GM12878 (cell line): ENCODE results near the gene IFNAR2. TPM values are rescaled to one million over a fixed set of nuclear protein-coding genes. Genes with fewer than 3 reads are reported as not detected.

Experiments
- BCL11A ChIP-seq: IDR thresholded peaks from 2 replicates; pipeline ENCODE4 v1.6.1; 2011; ENCODE audit warnings: low read depth, low read length
- BRCA1 ChIP-seq: IDR thresholded peaks from 2 replicates; pipeline ENCODE4 v1.6.1; 2011; ENCODE audit warnings: low read depth, low read length, improper control_type of control experiment
- CBX5 ChIP-seq: sonication (generic); IDR thresholded peaks from 2 replicates; pipeline ENCODE4 v1.6.1; 2016; ENCODE audit warnings: low read depth, moderate library complexity, mild to moderate bottlenecking, inconsistent platforms
- EZH2 ChIP-seq: IDR thresholded peaks from 2 replicates; pipeline ENCODE4 v1.6.1; 2012; ENCODE audit warnings: low read depth, mild to moderate bottlenecking, control low read depth, inconsistent platforms, low read length, borderline replicate concordance; ENCODE audit not compliant: control insufficient read depth
- FOXK2 ChIP-seq: fragments of 450-650 bp; IDR thresholded peaks from 2 replicates; pipeline ENCODE4 v1.6.1; 2017; ENCODE audit warnings: mild to moderate bottlenecking, moderate library complexity
- HCFC1 ChIP-seq: fragments of 150-350 bp; IDR thresholded peaks from 2 replicates; pipeline ENCODE4 v1.6.1; 2014; ENCODE audit warnings: low read length
- HDAC6 ChIP-seq: fragments of 200-600 bp; sonication (generic); IDR thresholded peaks from one replicate; pipeline ENCODE4 v1.8.0; 2017; ENCODE audit warnings: antibody characterized with exemption; ENCODE audit not compliant: unreplicated experiment
- HDGF ChIP-seq: fragments of 450-650 bp; IDR thresholded peaks from 2 replicates; pipeline ENCODE4 v1.6.1; 2016; ENCODE audit warnings: antibody characterized with exemption
- KAT2A ChIP-seq: conservative IDR thresholded peaks from 2 replicates; pipeline ENCODE4 v1.6.1; 2011; ENCODE audit warnings: low read depth, low read length; ENCODE audit not compliant: control insufficient read depth
- KLF5 ChIP-seq: fragments of 450-650 bp; IDR thresholded peaks from 2 replicates; pipeline ENCODE4 v1.6.1; 2014; ENCODE audit warnings: mild to moderate bottlenecking; ENCODE audit not compliant: partially characterized antibody
- LARP7 ChIP-seq: fragments of 450-650 bp; IDR thresholded peaks from 2 replicates; pipeline ENCODE4 v1.6.1; 2017; ENCODE audit warnings: mild to moderate bottlenecking
- MYC ChIP-seq: IDR thresholded peaks from 2 replicates; pipeline ENCODE4 v1.6.1; 2011; ENCODE audit warnings: mild to moderate bottlenecking, low read length, moderate library complexity, inconsistent platforms; ENCODE audit not compliant: insufficient read depth, insufficient replicate concordance, insufficient read length, severe bottlenecking
- NBN ChIP-seq: fragments of 450-650 bp; IDR thresholded peaks from 2 replicates; pipeline ENCODE4 v1.6.1; 2016
- NFYB ChIP-seq: IDR thresholded peaks from 2 replicates; pipeline ENCODE4 v1.6.1; 2011; ENCODE audit warnings: low read depth, mild to moderate bottlenecking, low read length, improper control_type of control experiment, moderate library complexity; ENCODE audit not compliant: insufficient read depth
- POLR2A ChIP-seq: IDR thresholded peaks from 2 replicates; pipeline ENCODE4 v1.6.1; 2011; ENCODE audit warnings: low read depth, mild to moderate bottlenecking, low read length
- RUNX3 ChIP-seq: IDR thresholded peaks from 2 replicates; pipeline ENCODE4 v1.6.1; 2012; ENCODE audit warnings: low read length, inconsistent platforms
- SIN3A ChIP-seq: IDR thresholded peaks from 2 replicates; pipeline ENCODE4 v1.6.1; 2012; ENCODE audit warnings: low read depth, low read length, improper control_type of control experiment
- SMAD1 ChIP-seq: fragments of 450-650 bp; IDR thresholded peaks from 2 replicates; pipeline ENCODE4 v1.6.1; 2018; ENCODE audit warnings: mild to moderate bottlenecking, low read depth; ENCODE audit not compliant: partially characterized antibody
- SMARCA5 ChIP-seq: fragments of 450-650 bp; IDR thresholded peaks from 2 replicates; pipeline ENCODE4 v1.6.1; 2017; ENCODE audit warnings: mild to moderate bottlenecking
- SMC3 ChIP-seq: IDR thresholded peaks from 2 replicates; pipeline ENCODE4 v1.6.1; 2011; ENCODE audit warnings: low read length, improper control_type of control experiment, borderline replicate concordance
- SUPT20H ChIP-seq: IDR thresholded peaks from 2 replicates; pipeline ENCODE4 v1.6.1; 2011; ENCODE audit warnings: low read depth, mild to moderate bottlenecking, low read length, moderate library complexity, borderline replicate concordance; ENCODE audit not compliant: control insufficient read depth
- TAF1 ChIP-seq: IDR thresholded peaks from 2 replicates; pipeline ENCODE4 v1.6.1; 2011; ENCODE audit warnings: mild to moderate bottlenecking, low read depth, low read length, borderline replicate concordance
- TCF7 ChIP-seq: IDR thresholded peaks from 2 replicates; pipeline ENCODE4 v1.6.1; 2014; ENCODE audit warnings: antibody characterized with exemption, borderline replicate concordance
- ZBED1 ChIP-seq: IDR thresholded peaks from 2 replicates; pipeline ENCODE4 v1.6.1; 2016; ENCODE audit warnings: borderline replicate concordance
- ZBTB33 ChIP-seq: fragments of 450-650 bp; IDR thresholded peaks from 2 replicates; pipeline ENCODE4 v1.6.1; 2017; ENCODE audit warnings: mild to moderate bottlenecking
- ZSCAN29 ChIP-seq: fragments of 450-650 bp; IDR thresholded peaks from 2 replicates; pipeline ENCODE4 v1.6.1; 2017; ENCODE audit warnings: mild to moderate bottlenecking, moderate library complexity
- polyA plus RNA-seq, 11 experiments: library from polyadenylated mRNA; depleted of rRNA in 4 of 11; unstranded in 6 of 11; stranded (reverse) in 5 of 11; fragments of >200 nt; fragmentation: Nextera tagmentation in 4 of 11; fragmentation: Illumina TruSeq in 1 of 11; extraction: Ambion mirVana in 4 of 11; extraction: Trizol in 1 of 11; gene quantifications; 1 replicate in 1 of 11; 2 replicates in 10 of 11; pipeline versions ENCODE4 v1.2.1 to v1.2.3, GENCODE V29; 2011 to 2016; ENCODE audit warnings: inconsistent platforms in 2 of 11, missing spikeins in 2 of 11, low read depth in 1 of 11
- total RNA-seq, 4 experiments: library from RNA; depleted of rRNA in 3 of 4; stranded (reverse); fragments of >200 nt in 3 of 4; fragmentation: Illumina TruSeq in 1 of 4; extraction: Trizol in 1 of 4; gene quantifications; 2 replicates each; pipeline versions ENCODE4 v1.2.1 to v1.2.3, GENCODE V29; 2013 to 2021
- TF ChIP-seq, protein P1 (sequence below): IDR thresholded peaks from 2 replicates; pipeline ENCODE4 v1.6.1; 2012; ENCODE audit warnings: low read length, inconsistent platforms
- TF ChIP-seq, protein P2 (sequence below): fragments of 450-650 bp; IDR thresholded peaks from 2 replicates; pipeline ENCODE4 v1.6.1; 2018; ENCODE audit warnings: mild to moderate bottlenecking, low read depth, moderate library complexity; ENCODE audit not compliant: partially characterized antibody

The IFNAR2 gene
- total and polyA plus RNA-seq, 10 of the 15 experiments (the other 5 are each of a cell fraction or from before 2014, with no cell fraction given): 8.5 to 99.7 (median 58.1) TPM

- TF ChIP-seq, protein P1, sequence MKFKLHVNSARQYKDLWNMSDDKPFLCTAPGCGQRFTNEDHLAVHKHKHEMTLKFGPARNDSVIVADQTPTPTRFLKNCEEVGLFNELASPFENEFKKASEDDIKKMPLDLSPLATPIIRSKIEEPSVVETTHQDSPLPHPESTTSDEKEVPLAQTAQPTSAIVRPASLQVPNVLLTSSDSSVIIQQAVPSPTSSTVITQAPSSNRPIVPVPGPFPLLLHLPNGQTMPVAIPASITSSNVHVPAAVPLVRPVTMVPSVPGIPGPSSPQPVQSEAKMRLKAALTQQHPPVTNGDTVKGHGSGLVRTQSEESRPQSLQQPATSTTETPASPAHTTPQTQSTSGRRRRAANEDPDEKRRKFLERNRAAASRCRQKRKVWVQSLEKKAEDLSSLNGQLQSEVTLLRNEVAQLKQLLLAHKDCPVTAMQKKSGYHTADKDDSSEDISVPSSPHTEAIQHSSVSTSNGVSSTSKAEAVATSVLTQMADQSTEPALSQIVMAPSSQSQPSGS: no peak
- peak; percentile 64; the same call in 1 of the 2 replicates for TF ChIP-seq POLR2A
- TF ChIP-seq BRCA1: no peak
- TF ChIP-seq HDGF: peak; percentile 66; the same call in 1 of the 2 replicates
- TF ChIP-seq ZBED1: no peak
- no peak for TF ChIP-seq SMC3
- no peak for TF ChIP-seq SIN3A
- no peak for TF ChIP-seq ZBTB33
- TF ChIP-seq KLF5: no peak
- TF ChIP-seq, protein P2, sequence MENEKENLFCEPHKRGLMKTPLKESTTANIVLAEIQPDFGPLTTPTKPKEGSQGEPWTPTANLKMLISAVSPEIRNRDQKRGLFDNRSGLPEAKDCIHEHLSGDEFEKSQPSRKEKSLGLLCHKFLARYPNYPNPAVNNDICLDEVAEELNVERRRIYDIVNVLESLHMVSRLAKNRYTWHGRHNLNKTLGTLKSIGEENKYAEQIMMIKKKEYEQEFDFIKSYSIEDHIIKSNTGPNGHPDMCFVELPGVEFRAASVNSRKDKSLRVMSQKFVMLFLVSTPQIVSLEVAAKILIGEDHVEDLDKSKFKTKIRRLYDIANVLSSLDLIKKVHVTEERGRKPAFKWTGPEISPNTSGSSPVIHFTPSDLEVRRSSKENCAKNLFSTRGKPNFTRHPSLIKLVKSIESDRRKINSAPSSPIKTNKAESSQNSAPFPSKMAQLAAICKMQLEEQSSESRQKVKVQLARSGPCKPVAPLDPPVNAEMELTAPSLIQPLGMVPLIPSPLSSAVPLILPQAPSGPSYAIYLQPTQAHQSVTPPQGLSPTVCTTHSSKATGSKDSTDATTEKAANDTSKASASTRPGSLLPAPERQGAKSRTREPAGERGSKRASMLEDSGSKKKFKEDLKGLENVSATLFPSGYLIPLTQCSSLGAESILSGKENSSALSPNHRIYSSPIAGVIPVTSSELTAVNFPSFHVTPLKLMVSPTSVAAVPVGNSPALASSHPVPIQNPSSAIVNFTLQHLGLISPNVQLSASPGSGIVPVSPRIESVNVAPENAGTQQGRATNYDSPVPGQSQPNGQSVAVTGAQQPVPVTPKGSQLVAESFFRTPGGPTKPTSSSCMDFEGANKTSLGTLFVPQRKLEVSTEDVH: no peak
- peak; percentile 59 for TF ChIP-seq HDAC6
- peak; percentile 86 for TF ChIP-seq LARP7
- TF ChIP-seq ZSCAN29: no peak
- TF ChIP-seq HCFC1: no peak
- TF ChIP-seq SMARCA5: no peak
- no peak for TF ChIP-seq TCF7
- TF ChIP-seq BCL11A: no peak
- no peak for TF ChIP-seq RUNX3
- no peak for TF ChIP-seq MYC
- no peak for TF ChIP-seq NFYB
- no peak for TF ChIP-seq FOXK2
- TF ChIP-seq SUPT20H: no peak
- TF ChIP-seq SMAD1: no peak
- no peak for TF ChIP-seq CBX5
- no peak for TF ChIP-seq KAT2A
- no peak for TF ChIP-seq NBN
- peak; percentile 73; the same call in 1 of the 2 replicates for TF ChIP-seq TAF1
- TF ChIP-seq EZH2: no peak
Measured at GRCh38 chr21:33229784-33230544, at the start of gene IFNAR2 (continued).
